Thyroid gland (tissue), 4 donors: ENCODE data around the gene KIT.

Experiments used
- CTCF ChIP-seq, 6 experiments: fragments of 200-600 bp in 3 of 6; fragments of 450-650 bp in 3 of 6; sonication (generic) in 3 of 6; IDR thresholded peaks; one replicate each; pipeline ENCODE4 v1.5.1; 2016 to 2019; ENCODE audit warnings: antibody characterized with exemption in 6 of 6, mild to moderate bottlenecking in 2 of 6, inconsistent platforms in 1 of 6, moderate library complexity in 1 of 6
- POLR2A ChIP-seq, 2 donors: fragments of 450-650 bp; IDR thresholded peaks; one replicate each; pipeline ENCODE4 v1.6.1; 2017; ENCODE audit warnings: antibody characterized with exemption in 2 of 2, mild to moderate bottlenecking in 2 of 2, moderate library complexity in 1 of 2

DNA sequence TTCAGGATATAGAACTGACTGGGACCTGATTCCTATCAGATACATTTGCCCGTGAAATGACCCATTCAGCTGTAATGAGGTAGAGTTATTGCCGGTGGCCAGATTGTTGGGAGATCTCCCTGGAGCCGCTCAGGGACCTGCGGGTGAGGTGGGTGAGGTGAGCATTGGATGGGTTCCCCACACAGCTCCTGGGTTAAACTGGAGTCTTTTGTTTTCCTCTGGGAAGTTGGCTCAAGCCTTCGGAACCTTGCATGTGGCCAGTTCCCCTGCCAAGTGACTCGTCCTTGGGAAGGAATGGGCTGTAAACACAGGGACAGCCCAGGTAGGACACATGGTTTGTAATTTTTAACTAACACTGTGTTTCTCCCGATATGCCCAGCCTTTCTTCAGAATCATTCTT lies 31.6 kb upstream of the KIT start:
- TF ChIP-seq POLR2A (IDR thresholded peaks at IDR 0.05) = no peak
- no peak for TF ChIP-seq CTCF (IDR thresholded peaks at IDR 0.05)
